ENCODE results near the gene CIT.

Gene CIT

DNA sequence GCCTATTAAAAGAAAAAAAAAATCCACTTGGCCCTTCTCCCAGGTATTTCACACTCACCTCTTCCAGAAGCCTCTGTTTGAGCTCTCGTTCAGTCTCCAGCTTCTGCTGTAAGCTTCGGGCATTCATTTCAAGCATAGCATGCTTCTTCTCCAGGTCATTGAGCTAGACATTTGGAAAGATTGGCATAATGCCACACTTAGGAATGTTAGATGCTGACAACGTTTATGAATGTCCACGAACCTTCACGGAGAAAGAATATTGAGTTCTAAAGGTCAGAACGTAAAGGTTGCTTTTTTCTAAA is 148.7 kb downstream of the CIT start:
- Histone ChIP-seq H3K27ac (ENCODE audit: low read depth, low read length, poor library complexity, severe bottlenecking) (no peak overlapping the region), H3K9ac (ENCODE audit: low read length) (no peak overlapping the region)
- TF ChIP-seq EZH2 (IDR thresholded peaks at IDR 0.05; ENCODE audit: borderline replicate concordance, low read length) = no peak
- TF ChIP-seq, protein P1, sequence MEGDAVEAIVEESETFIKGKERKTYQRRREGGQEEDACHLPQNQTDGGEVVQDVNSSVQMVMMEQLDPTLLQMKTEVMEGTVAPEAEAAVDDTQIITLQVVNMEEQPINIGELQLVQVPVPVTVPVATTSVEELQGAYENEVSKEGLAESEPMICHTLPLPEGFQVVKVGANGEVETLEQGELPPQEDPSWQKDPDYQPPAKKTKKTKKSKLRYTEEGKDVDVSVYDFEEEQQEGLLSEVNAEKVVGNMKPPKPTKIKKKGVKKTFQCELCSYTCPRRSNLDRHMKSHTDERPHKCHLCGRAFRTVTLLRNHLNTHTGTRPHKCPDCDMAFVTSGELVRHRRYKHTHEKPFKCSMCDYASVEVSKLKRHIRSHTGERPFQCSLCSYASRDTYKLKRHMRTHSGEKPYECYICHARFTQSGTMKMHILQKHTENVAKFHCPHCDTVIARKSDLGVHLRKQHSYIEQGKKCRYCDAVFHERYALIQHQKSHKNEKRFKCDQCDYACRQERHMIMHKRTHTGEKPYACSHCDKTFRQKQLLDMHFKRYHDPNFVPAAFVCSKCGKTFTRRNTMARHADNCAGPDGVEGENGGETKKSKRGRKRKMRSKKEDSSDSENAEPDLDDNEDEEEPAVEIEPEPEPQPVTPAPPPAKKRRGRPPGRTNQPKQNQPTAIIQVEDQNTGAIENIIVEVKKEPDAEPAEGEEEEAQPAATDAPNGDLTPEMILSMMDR (IDR thresholded peaks at IDR 0.05; ENCODE audit: low read length) = no peak

DNA sequence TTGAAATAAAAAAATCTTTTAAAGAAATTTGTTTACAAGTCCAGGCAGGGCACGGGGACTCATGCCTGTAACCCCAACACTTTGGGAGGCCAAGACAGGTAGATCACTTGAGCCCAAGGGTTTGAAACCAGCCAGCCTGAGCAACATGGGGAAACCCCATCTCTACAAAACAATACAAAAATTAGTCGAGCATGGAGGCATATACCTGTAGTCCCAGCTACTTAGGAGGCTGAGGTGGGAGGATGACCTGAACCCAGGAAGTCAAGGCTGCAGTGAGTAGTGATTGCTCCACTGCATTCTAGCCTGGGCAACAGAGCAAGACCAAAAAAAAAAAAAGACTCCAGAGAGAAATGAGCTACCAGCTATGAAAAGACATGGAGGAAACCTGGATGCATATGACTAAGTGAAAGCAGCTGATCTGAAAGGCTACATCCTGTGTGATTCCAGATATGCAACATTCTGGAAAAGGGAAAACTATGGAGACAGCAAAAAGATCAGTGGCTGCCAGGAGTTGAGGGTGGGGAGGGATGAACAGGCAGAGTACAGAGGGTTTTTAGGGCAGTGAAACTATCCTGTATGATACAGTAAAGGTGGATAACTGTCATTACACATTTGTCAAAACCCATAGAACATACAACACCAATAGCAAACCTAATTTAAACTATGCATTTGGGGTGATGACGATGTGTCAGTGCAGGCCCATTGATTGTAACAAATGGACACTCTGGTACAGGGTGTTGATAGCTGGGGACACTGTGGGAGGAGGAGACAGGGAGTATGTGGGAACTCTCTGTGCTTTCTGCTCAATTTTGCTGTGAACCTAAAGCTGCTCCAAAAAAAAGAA is 149.3 kb downstream of the CIT start:
- no peaks in the 10 kb centered on the region for H3K79me2 ChIP-seq (ENCODE audit: insufficient read depth, low read length)
- H3K4me3 ChIP-seq (ENCODE audit: low read depth, low read length, poor library complexity, severe bottlenecking) = no peak overlapping the region
- no peaks in the 10 kb centered on the region for H3F3A ChIP-seq (ENCODE audit: insufficient read depth, low read length)
- H3K36me3 ChIP-seq (ENCODE audit: insufficient read depth, low read length) = peaks cover 35% of the 10 kb centered on the region
- no peak overlapping the region for H2AFZ ChIP-seq (ENCODE audit: low read length)
- H3K4me1 ChIP-seq (ENCODE audit: insufficient read depth, low read length, severe bottlenecking) = no peaks in the 10 kb centered on the region
- no peak overlapping the region for H3K4me2 ChIP-seq (ENCODE audit: low read length)
- no peaks in the 10 kb centered on the region for H3K9me2 ChIP-seq (ENCODE audit: low read depth, low read length)
- no peak overlapping the region for H3K9ac ChIP-seq (ENCODE audit: low read length)
- TF ChIP-seq, protein P1 (IDR thresholded peaks at IDR 0.05; ENCODE audit: low read length) = no peak
- TF ChIP-seq EZH2 (IDR thresholded peaks at IDR 0.05; ENCODE audit: borderline replicate concordance, low read length) = no peak
- no peaks in the 10 kb centered on the region for H3K27me3 ChIP-seq (ENCODE audit: insufficient read depth, low read length)
- no peak overlapping the region for H3K27ac ChIP-seq (ENCODE audit: low read depth, low read length, poor library complexity, severe bottlenecking)
- H3K9me3 ChIP-seq (ENCODE audit: low read length) = no peaks in the 10 kb centered on the region
- no peaks in the 10 kb centered on the region for H4K20me1 ChIP-seq (ENCODE audit: insufficient read depth, low read length)

More for the DNA sequence above, 148.7 kb downstream of the CIT start:
- H3K27me3 ChIP-seq (ENCODE audit: insufficient read depth, low read length) = no peaks in the 10 kb centered on the region
- no peaks in the 10 kb centered on the region for H3F3A ChIP-seq (ENCODE audit: insufficient read depth, low read length)
- H3K4me3 ChIP-seq (ENCODE audit: low read depth, low read length, poor library complexity, severe bottlenecking) = no peak overlapping the region
- no peak overlapping the region for H2AFZ ChIP-seq (ENCODE audit: low read length)
- peaks cover 37% of the 10 kb centered on the region for H3K36me3 ChIP-seq (ENCODE audit: insufficient read depth, low read length)
- H3K79me2 ChIP-seq (ENCODE audit: insufficient read depth, low read length) = no peaks in the 10 kb centered on the region
- no peaks in the 10 kb centered on the region for H3K4me1 ChIP-seq (ENCODE audit: insufficient read depth, low read length, severe bottlenecking)
- no peaks in the 10 kb centered on the region for H3K9me2 ChIP-seq (ENCODE audit: low read depth, low read length)
- H3K4me2 ChIP-seq (ENCODE audit: low read length) = no peak overlapping the region
- H3K9me3 ChIP-seq (ENCODE audit: low read length) = no peaks in the 10 kb centered on the region
- no peaks in the 10 kb centered on the region for H4K20me1 ChIP-seq (ENCODE audit: insufficient read depth, low read length)

DNA sequence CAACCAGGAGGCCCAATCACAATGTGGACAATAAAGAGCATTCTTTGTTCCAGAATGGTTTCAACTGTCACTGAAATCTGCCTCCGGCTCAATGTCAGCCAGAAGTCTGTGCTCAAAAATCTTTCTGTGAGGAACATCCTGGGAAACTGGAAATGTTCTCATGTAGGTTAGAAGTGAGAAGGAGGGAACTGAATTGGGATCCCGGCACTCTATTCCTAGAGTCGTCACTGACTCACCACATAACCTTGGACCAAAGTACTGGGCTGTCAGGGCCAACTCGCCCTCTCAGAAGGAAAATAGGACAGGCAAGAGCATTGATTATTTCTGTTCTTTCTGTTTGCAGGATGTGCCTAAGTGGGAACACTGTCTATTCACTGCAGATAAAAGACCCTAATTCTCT is 151.6 kb downstream of the CIT start:
- TF ChIP-seq EZH2 (IDR thresholded peaks at IDR 0.05; ENCODE audit: borderline replicate concordance, low read length) = no peak
- TF ChIP-seq, protein P1 (IDR thresholded peaks at IDR 0.05; ENCODE audit: low read length) = no peak
- Histone ChIP-seq H3K27me3 (ENCODE audit: insufficient read depth, low read length) (no peaks in the 10 kb centered on the region), H2AFZ (ENCODE audit: low read length) (no peak overlapping the region), H3K9ac (ENCODE audit: low read length) (no peak overlapping the region), H3K27ac (ENCODE audit: low read depth, low read length, poor library complexity, severe bottlenecking) (no peak overlapping the region), H3K9me3 (ENCODE audit: low read length) (no peaks in the 10 kb centered on the region), H3K36me3 (ENCODE audit: insufficient read depth, low read length) (peaks cover 39% of the 10 kb centered on the region), H3K79me2 (ENCODE audit: insufficient read depth, low read length) (no peaks in the 10 kb centered on the region), H3K9me2 (ENCODE audit: low read depth, low read length) (no peaks in the 10 kb centered on the region), H3K4me2 (ENCODE audit: low read length) (no peak overlapping the region), H3F3A (ENCODE audit: insufficient read depth, low read length) (no peaks in the 10 kb centered on the region), H3K4me3 (ENCODE audit: low read depth, low read length, poor library complexity, severe bottlenecking) (no peak overlapping the region), H3K4me1 (ENCODE audit: insufficient read depth, low read length, severe bottlenecking) (no peaks in the 10 kb centered on the region), H4K20me1 (ENCODE audit: insufficient read depth, low read length) (no peaks in the 10 kb centered on the region)

Measured in OCI-LY1 (cell line).